T-helper 1 cell treated with Interleukin-12 subunit alpha and Interleukin-12 subunit beta and Interleukin-4 antibody, amounts not matched to agents 30 μg/mL and 1 μg/mL, for 36 hours (primary cell): ENCODE measurements around the gene ZDHHC9.

Experiments
- H3K27ac Mint-ChIP-seq: one replicate; pipeline ENCODE4 v1.8.0; 2021; ENCODE audit warnings: mild to moderate bottlenecking, mixed read lengths
- H3K27me3 Mint-ChIP-seq: one replicate; pipeline ENCODE4 v1.8.0; 2021; ENCODE audit warnings: low read depth, mixed read lengths
- H3K36me3 Mint-ChIP-seq: one replicate; pipeline ENCODE4 v1.8.0; 2021; ENCODE audit warnings: low read depth, mixed read lengths
- H3K4me1 Mint-ChIP-seq: one replicate; pipeline ENCODE4 v1.8.0; 2021; ENCODE audit warnings: low read depth, mixed read lengths
- H3K4me3 Mint-ChIP-seq: one replicate; pipeline ENCODE4 v1.8.0; 2021; ENCODE audit warnings: mild to moderate bottlenecking, moderate library complexity, mixed read lengths
- H3K9me3 Mint-ChIP-seq: one replicate; pipeline ENCODE4 v1.8.0; 2021; ENCODE audit warnings: mixed read lengths

ZDHHC9 gene

DNA sequence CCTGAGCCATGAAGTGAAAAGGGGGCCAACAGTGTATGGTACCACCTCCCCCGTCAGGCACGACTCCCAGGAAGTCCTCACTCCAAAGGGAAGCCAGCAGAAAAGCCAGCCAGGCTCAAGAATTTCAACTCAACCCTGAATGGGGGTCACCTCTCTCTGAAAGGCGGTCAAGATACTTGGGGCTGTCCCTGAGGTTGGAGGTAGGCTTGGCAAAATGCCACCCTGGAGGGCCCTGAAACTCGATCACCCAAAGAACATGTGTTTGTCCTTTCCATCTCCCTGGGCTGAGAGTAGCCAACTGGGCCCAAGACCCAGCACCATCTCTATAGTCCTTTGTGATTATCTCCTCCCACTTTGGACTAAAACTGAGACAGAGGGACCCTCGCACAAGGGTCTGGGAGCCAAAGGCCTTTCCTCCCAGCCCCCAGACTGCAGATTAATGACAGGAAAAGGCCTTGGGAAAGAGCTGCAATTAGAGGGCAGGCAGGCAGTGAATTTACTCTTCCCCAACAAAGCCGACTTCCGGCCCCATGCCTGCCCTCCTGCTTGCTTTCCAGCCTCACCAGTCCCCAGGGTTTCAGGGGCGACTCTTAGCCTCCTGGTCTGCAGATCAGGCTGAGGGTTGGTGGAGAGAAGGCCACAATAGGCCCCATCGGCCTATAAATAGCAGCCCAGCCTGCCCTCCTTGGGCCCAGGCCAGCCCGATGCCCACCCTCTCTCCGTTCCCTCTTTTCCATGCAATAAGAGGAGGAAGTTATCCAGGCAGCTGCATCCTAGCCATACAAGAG lies 58.3 kb downstream of the ZDHHC9 start:
- peaks cover 42% of the 10 kb centered on the region for H3K4me1 Mint-ChIP-seq
- H3K4me3 Mint-ChIP-seq = peak overlapping the region; percentile 73
- no peaks in the 10 kb centered on the region for H3K9me3 Mint-ChIP-seq
- peaks cover 68% of the 10 kb centered on the region for H3K36me3 Mint-ChIP-seq
- H3K27ac Mint-ChIP-seq = peak overlapping the region; percentile 57
- no peaks in the 10 kb centered on the region for H3K27me3 Mint-ChIP-seq

GRCh38 chrX:129784371-129784770 lies 59.3 kb downstream of the ZDHHC9 start:
- peak overlapping the region; percentile 73 for H3K27ac Mint-ChIP-seq
- no peaks in the 10 kb centered on the region for H3K9me3 Mint-ChIP-seq
- peaks cover 44% of the 10 kb centered on the region for H3K4me1 Mint-ChIP-seq
- H3K36me3 Mint-ChIP-seq = peaks cover 71% of the 10 kb centered on the region
- H3K27me3 Mint-ChIP-seq = no peaks in the 10 kb centered on the region
- peak overlapping the region; percentile 93 for H3K4me3 Mint-ChIP-seq

- H3K27ac Mint-ChIP-seq = peak overlapping the region; percentile 73
- H3K4me1 Mint-ChIP-seq = peaks cover 52% of the 10 kb centered on the region
- H3K9me3 Mint-ChIP-seq = no peaks in the 10 kb centered on the region
- no peaks in the 10 kb centered on the region for H3K27me3 Mint-ChIP-seq
- H3K4me3 Mint-ChIP-seq = peak overlapping the region; percentile 93
- peaks cover 72% of the 10 kb centered on the region for H3K36me3 Mint-ChIP-seq
Measured at GRCh38 chrX:129783291-129783713, 60.4 kb downstream of the ZDHHC9 start.

- Mint-ChIP-seq H3K36me3 (peaks cover 72% of the 10 kb centered on the region), H3K27me3 (no peaks in the 10 kb centered on the region), H3K4me1 (peaks cover 53% of the 10 kb centered on the region), H3K4me3 (peak overlapping the region; percentile 93), H3K27ac (peak overlapping the region; percentile 73), H3K9me3 (no peaks in the 10 kb centered on the region)
Measured at GRCh38 chrX:129782706-129783105, 61.0 kb downstream of the ZDHHC9 start.

DNA sequence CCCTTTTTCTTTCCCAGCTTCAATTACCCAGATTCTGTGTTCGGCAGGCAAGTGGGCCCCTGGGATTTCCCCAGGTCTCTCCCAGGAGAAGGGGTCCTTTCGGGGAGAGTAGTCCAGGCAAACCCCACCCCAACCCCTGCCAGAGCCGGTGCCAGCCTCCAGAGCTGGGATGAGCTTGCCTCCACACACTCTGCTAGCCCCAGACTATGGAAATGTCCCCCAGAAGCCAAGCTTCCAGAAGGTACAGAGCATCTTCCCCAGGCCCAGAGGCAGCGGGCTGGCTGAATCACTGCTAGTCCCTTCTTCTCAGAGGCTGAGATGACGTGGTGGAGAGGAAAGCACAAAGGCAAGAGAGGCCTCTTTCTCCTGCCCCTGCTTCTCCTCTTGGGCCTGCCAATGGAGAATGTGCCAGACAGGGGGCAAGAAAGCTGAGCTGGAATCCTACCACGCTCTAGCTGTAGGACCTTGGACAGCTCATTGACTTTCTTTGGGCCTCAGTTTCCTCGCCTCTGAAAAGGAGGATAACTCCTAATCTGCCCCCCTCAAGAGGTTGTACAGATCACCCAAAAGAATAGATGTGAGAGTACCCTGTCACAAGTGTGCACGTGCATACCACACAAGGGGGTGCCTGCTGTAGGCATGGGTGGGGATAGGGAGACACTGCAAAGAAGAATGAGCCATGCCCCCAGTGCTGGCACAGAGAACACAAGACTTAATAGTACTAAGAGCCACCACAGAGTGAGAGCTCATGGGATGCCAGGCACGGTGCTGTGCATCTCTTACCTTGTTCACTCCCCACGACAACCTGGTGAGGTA lies 61.8 kb downstream of the ZDHHC9 start:
- peak overlapping the region; percentile 88 for H3K27ac Mint-ChIP-seq
- no peaks in the 10 kb centered on the region for H3K27me3 Mint-ChIP-seq
- H3K4me1 Mint-ChIP-seq = peaks cover 51% of the 10 kb centered on the region
- peak overlapping the region; percentile 93 for H3K4me3 Mint-ChIP-seq
- peaks cover 64% of the 10 kb centered on the region for H3K36me3 Mint-ChIP-seq
- H3K9me3 Mint-ChIP-seq = no peaks in the 10 kb centered on the region

DNA sequence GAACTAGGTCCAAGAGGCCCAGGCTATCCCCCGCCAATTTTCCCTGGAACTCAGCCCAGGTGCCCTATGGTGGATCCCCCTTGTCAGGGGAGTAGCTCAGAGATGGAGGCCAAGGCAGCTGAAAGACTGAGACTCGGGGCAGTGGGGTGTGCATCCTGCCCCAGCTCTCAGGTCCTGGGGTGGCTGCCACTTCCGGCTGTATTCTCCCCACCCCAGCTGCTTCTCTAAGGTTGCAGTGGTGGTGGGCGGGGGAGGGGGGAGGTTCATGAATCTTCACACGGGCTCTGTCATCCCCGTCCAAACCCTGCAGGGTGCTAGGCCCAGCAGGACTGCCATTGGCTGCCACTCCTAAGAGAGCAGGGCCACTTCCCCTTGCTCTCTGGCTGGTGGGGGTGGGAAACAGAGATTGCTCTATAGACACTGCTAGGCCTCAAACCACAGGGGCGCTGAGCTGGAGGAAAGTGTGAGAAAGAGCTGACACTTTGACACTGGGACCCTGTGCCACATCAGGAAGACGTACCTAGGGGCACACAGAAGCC lies 62.5 kb downstream of the ZDHHC9 start:
- peak overlapping the region; percentile 93 for H3K4me3 Mint-ChIP-seq
- H3K36me3 Mint-ChIP-seq = peaks cover 60% of the 10 kb centered on the region
- peaks cover 52% of the 10 kb centered on the region for H3K4me1 Mint-ChIP-seq
- H3K27me3 Mint-ChIP-seq = no peaks in the 10 kb centered on the region
- H3K9me3 Mint-ChIP-seq = no peaks in the 10 kb centered on the region
- H3K27ac Mint-ChIP-seq = peak overlapping the region; percentile 88

GRCh38 chrX:129780441-129781105 lies 63.1 kb downstream of the ZDHHC9 start:
- peaks cover 56% of the 10 kb centered on the region for H3K36me3 Mint-ChIP-seq
- H3K4me3 Mint-ChIP-seq = peak overlapping the region; percentile 93
- H3K4me1 Mint-ChIP-seq = peaks cover 46% of the 10 kb centered on the region
- H3K27me3 Mint-ChIP-seq = no peaks in the 10 kb centered on the region
- H3K27ac Mint-ChIP-seq = peak overlapping the region; percentile 88
- no peaks in the 10 kb centered on the region for H3K9me3 Mint-ChIP-seq

DNA sequence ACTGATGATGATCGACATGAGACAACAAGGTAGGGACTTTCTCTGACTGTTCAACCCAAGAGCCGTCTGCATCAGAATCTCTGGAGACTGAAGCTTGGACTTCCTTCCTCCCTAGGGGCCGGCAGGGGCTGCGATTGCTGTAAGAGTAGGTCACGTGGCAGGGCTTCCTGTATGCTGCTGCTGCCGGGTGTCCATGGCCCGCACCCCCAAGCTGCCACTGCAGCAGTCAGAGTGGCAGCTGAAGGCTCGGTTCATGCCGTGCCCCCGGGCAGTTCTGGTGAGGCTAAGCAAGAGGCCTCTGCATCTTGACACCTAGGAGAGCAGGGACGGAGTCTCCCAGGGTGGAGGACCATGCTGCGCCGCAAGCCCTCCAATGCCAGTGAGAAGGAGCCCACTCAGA lies 63.9 kb downstream of the ZDHHC9 start, which contains the start of gene SASH3:
Gene SASH3, plus strand, starts transcription at position 203 of the 400 bp plus-strand sequence. Its CDS starts 149 bp downstream, at position 352.
- no peaks in the 10 kb centered on the region for H3K9me3 Mint-ChIP-seq
- peaks cover 48% of the 10 kb centered on the region for H3K4me1 Mint-ChIP-seq
- H3K27me3 Mint-ChIP-seq = no peaks in the 10 kb centered on the region
- peak within 1 kb of the TSS; percentile 93 for H3K4me3 Mint-ChIP-seq
- peak within 1 kb of the TSS; percentile 93 for H3K27ac Mint-ChIP-seq
- H3K36me3 Mint-ChIP-seq = peaks cover 51% of the 10 kb centered on the region

DNA sequence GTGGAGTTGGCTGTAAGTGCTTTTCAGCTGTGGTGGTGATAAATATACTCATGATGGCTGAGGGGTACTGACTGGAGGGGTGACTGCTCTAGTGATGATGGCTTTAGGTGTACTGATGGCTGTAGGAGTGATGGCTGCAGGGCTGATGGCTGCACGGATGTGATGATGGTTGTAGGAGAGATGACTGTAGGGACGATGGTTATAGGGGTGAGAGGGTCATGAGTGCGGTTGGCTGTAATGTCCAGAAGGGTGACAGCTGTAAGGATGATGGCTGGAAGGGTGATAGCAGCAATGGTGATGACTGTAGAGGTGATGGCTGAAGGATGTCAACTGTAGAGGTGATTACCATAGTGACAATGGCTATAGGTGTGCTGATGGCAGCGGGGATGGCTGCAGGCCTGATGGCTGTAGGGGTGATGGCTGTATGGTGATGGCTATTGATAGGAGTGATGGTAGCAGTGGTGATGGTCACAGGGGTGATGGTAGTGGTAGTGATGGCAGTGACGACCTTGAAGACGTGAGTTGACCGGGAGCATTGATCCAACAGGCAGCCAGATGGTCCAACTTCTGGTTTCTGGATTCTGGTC lies 64.5 kb downstream of the ZDHHC9 start:
- Mint-ChIP-seq H3K4me1 (peaks cover 48% of the 10 kb centered on the region), H3K27ac (peak overlapping the region; percentile 93), H3K27me3 (no peaks in the 10 kb centered on the region), H3K9me3 (no peaks in the 10 kb centered on the region), H3K36me3 (peaks cover 47% of the 10 kb centered on the region), H3K4me3 (peak overlapping the region; percentile 93)

GRCh38 chrX:129777218-129778030 lies 66.3 kb downstream of the ZDHHC9 start:
- Mint-ChIP-seq H3K9me3 (no peaks in the 10 kb centered on the region), H3K4me1 (peaks cover 40% of the 10 kb centered on the region), H3K36me3 (peaks cover 29% of the 10 kb centered on the region), H3K27me3 (no peaks in the 10 kb centered on the region), H3K4me3 (peak overlapping the region; percentile 81), H3K27ac (peak overlapping the region; percentile 93)

DNA sequence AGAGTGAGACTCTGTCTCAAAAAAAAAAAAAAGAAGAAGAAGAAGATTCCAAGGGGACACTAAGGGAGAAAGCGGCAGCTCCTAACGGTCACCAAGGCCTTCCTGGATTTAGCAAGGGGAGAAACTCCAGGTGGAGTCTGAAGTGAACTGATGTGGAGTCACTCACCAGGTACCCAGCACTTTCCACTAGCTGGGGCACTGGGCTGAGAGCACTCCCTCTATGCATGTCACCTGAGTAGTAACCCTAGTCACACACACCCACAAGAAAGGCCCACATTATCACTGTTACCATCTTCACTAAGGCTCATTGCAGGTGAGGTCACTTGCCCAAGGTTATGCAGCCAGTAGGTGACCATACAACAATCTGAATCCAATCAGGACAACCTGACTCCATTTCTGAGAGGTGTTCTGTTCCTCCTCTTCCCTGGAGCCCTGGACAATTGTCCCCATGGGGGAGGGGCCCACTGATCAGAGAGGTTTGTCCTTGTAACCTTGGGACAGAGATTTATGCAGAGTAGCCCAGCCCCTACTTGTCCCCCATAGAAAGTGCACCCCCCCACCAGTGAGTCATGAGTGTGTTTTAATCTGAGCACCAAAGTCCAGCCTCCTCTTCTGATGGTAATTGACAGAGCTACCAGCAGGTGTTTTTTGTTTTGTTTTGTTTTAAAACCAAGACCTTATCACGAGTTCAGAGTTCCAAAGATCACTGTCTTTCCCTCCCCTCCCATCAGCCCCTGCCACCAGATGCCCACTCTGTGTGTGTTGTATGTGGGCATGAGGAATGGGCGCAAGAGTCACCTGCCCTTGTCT lies 69.8 kb downstream of the ZDHHC9 start:
- Mint-ChIP-seq H3K4me1 (peaks cover 55% of the 10 kb centered on the region), H3K4me3 (no peak overlapping the region), H3K27me3 (no peaks in the 10 kb centered on the region), H3K27ac (peak overlapping the region; percentile 97), H3K36me3 (peaks cover 2% of the 10 kb centered on the region), H3K9me3 (no peaks in the 10 kb centered on the region)

DNA sequence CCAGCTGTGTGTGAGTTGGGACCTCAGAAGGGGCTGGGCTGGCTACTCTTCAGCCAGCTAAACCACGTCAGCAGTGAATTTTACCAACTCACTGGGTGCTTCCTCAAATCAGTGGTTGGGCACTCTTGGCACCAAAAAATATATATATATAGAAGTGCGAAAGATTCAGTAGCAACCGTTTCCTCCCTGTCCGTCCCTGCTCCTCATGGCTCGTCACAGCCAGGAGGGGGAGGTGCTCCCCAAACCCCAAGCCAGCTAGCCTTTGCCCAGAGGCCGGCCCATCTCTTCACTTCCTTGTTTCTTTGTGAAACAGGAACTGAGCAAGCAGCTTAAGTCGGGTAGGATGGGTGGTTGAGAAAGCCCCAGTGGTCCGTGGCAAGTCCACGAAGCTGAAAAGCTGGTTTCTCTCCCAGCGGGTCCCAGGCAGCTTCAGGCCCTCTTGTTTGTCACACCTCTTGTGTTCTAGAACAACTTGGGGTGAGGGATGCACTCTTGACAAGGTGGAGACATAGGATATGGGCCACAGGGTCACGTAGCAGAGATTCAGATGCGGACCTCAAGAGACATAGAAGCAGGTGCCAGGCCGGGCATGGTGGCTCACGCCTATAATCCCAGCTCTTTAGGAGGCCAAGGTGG lies 70.8 kb downstream of the ZDHHC9 start:
- Mint-ChIP-seq H3K9me3 (no peaks in the 10 kb centered on the region), H3K4me1 (peaks cover 57% of the 10 kb centered on the region), H3K36me3 (peaks cover 2% of the 10 kb centered on the region), H3K27ac (peak overlapping the region; percentile 97), H3K4me3 (peak overlapping the region; percentile 36), H3K27me3 (no peaks in the 10 kb centered on the region)
